Upper lobe of right lung (tissue), 1 donor: Measurements from ENCODE around the gene WDR88. TPM values are rescaled to one million over a fixed set of nuclear protein-coding genes. Genes with fewer than 3 reads are reported as not detected.

ENCODE experiments used
- ATAC-seq: fragments of 200-7000 bp; cut with Tn5 transposase; one replicate; pipeline ENCODE4 v1.9.1; 2020; ENCODE audit warnings: mild to moderate bottlenecking, moderate library complexity
- DNase-seq: peaks from one replicate; pipeline ENCODE4 v3.0.0-alpha.2; 2020
- H3K27ac ChIP-seq: fragments of 200-600 bp; one replicate; pipeline ENCODE4 v1.8.0; 2022
- H3K27me3 ChIP-seq: fragments of 200-600 bp; one replicate; pipeline ENCODE4 v1.8.0; 2022; ENCODE audit warnings: mild to moderate bottlenecking
- H3K36me3 ChIP-seq: fragments of 200-600 bp; one replicate; pipeline ENCODE4 v1.8.0; 2022
- H3K4me1 ChIP-seq: fragments of 200-600 bp; one replicate; pipeline ENCODE4 v1.8.0; 2022
- H3K4me3 ChIP-seq: fragments of 200-600 bp; one replicate; pipeline ENCODE4 v1.8.0; 2022; ENCODE audit warnings: mild to moderate bottlenecking
- H3K9me3 ChIP-seq: fragments of 200-600 bp; one replicate; pipeline ENCODE4 v1.8.0; 2022
- intact Hi-C: fragments of 100-400 bp; cut with DNase I; formaldehyde crosslinking; loops from one replicate; pipeline ENCODE4 v1.11.0; 2022
- total RNA-seq: library from RNA; stranded (reverse); fragmentation: NEBNext Ultra II Directional; extraction: Animal tissue kit (Norgen Biotek cat#: 25700); gene quantifications from one replicate; pipeline ENCODE4 v1.2.1, GENCODE V29; 2021
- TF ChIP-seq, protein P1 (sequence below): fragments of 200-600 bp; IDR thresholded peaks from one replicate; pipeline ENCODE4 v1.8.0; 2022; ENCODE audit warnings: antibody characterized with exemption
- donor health status: DM: no; HTN: yes; CAD: no; lungs with severe emphysema.

Gene WDR88
- total RNA-seq, 1 donor from 2014 or later = not detected

DNA sequence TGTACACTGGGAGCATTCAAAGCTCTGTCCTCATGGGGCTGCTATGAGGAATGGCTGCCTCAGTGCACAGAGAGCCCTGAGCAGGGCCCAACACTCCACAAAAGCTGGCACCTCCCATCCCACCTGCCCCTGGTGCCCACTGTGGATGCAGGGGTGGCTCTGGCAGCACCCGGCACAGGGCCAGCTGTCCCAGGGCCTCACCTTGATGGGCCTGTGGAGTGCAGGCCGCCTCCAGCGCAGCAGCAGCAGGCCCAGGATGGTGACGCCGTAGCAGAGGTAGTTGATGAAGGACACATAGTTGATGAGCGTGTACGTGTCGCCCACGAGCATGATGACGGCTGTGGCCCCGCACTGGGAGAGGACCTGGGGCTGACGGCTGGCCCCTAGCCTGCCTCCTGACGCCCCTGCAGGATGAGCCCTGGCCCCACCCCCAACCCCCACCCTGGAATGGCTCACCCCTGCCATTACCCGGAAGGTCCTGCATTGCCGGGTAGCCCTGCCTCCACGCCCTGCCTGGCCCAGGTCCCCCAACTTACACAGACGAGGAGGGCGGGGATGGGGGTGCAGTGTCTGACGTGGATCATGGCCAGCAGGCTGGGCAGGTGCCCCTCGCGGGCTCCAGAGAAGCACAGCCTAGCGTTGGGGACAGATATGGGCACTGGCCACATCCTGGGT is 78.5 kb downstream of the WDR88 start:
- H3K9me3 ChIP-seq = no peaks in the 10 kb centered on the region
- no peak for DNase-seq
- H3K4me3 ChIP-seq = no peak overlapping the region
- intact Hi-C loops = no loop called here
- no peaks in the 10 kb centered on the region for H3K4me1 ChIP-seq
- TF ChIP-seq, protein P1, sequence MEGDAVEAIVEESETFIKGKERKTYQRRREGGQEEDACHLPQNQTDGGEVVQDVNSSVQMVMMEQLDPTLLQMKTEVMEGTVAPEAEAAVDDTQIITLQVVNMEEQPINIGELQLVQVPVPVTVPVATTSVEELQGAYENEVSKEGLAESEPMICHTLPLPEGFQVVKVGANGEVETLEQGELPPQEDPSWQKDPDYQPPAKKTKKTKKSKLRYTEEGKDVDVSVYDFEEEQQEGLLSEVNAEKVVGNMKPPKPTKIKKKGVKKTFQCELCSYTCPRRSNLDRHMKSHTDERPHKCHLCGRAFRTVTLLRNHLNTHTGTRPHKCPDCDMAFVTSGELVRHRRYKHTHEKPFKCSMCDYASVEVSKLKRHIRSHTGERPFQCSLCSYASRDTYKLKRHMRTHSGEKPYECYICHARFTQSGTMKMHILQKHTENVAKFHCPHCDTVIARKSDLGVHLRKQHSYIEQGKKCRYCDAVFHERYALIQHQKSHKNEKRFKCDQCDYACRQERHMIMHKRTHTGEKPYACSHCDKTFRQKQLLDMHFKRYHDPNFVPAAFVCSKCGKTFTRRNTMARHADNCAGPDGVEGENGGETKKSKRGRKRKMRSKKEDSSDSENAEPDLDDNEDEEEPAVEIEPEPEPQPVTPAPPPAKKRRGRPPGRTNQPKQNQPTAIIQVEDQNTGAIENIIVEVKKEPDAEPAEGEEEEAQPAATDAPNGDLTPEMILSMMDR = no peak
- no peak overlapping the region for H3K27ac ChIP-seq
- ATAC-seq = no peak
- no peaks in the 10 kb centered on the region for H3K36me3 ChIP-seq
- no peaks in the 10 kb centered on the region for H3K27me3 ChIP-seq

DNA sequence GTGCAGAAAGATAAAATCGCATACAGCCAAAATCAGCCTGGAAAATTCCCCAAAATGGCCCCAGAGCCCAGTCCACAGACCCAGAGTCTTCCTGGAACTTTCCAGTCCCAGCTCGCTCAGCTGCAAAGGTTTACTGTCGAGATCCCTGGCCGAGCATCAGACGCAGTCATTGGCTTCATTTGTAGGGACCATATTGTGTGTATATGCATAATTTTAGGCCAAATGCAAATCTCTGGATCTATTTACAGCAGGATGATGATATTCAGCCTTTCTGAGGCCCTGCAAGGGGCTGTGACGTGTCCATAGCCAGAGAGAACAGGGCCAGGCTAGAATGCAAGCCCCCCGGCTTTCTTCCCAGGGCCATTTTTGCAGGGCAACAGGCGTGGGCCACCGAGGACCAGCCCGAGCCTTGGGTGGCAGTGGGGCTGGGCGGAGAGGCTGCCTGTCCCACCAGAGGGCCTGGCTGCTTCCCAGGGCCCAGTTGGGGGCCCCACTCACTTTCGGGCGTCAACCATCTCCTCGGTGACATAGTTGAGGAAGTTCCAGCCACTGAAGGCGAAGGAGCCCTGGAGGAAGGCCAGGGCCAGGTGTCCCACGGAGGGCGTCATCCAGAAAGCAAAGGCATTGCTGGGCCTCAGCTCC is 80.0 kb downstream of the WDR88 start:
- intact Hi-C loops = no loop called here
- Histone ChIP-seq H3K27me3 (no peaks in the 10 kb centered on the region), H3K27ac (no peak overlapping the region), H3K4me1 (no peaks in the 10 kb centered on the region), H3K36me3 (no peaks in the 10 kb centered on the region), H3K9me3 (no peaks in the 10 kb centered on the region), H3K4me3 (no peak overlapping the region)
- TF ChIP-seq, protein P1 = no peak
- DNase-seq = no peak
- ATAC-seq = no peak

DNA sequence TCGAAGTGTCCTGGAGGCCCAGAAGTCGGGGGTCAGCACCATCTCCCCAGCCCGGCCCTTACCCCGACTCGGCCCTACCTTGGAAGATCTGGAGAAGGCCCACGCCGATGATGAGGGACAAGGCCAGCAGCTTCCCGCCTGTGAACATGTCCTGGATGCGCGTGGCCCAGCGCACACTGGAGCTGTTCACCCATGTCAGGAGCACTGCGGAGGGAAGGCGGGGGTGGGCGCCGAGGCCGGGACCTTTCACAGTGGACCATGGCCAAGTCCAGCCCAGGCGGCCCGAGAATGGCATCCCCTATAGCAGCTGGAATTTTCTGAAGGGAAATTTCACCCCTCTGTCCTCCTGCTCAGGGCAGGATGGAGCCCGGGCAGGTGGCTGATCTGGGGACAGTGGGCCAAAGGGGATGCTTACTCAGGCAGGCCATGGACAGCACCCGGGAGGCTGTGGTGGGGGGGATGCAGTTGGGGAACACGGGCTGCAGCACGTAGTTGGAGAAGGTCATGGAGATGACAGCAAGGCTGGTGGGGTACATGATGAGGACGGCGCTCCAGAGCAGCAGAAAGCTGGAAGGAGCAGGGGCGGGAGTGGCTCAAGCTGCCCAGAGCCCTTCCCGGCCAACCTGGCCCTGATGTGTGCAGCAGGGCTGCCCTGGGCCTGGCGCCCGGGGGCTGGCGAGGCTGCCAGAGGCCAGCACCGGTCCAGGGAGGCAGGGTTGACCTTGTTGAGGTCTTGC is 80.7 kb downstream of the WDR88 start:
- TF ChIP-seq, protein P1 = no peak
- ATAC-seq = no peak
- Histone ChIP-seq H3K4me3 (no peak overlapping the region), H3K9me3 (no peaks in the 10 kb centered on the region), H3K27me3 (no peaks in the 10 kb centered on the region), H3K36me3 (no peaks in the 10 kb centered on the region), H3K27ac (no peak overlapping the region), H3K4me1 (no peaks in the 10 kb centered on the region)
- intact Hi-C loops = no loop called here
- DNase-seq = no peak

DNA sequence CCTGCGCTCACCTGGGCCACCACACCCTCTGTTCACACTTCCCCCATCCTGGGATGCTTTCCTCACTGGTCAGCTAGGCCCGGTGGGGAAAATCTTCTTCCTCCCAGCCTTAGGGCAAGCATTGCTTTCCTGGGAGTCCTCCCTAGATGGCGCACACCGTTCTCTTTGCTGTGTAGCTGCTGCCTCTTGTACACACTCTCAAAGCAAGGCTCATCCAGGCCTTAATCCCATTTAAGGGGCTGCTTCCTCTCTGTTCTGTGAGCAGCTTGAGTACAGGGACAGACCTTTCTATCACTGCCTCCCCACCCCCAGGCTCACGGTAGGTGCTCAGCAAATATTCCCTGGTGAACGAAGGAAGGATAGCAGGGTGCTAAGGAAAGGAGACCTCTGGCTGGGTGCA is 82.7 kb downstream of the WDR88 start:
- no peak for DNase-seq
- H3K36me3 ChIP-seq = no peaks in the 10 kb centered on the region
- TF ChIP-seq, protein P1 = no peak
- no peaks in the 10 kb centered on the region for H3K4me1 ChIP-seq
- H3K4me3 ChIP-seq = no peak overlapping the region
- peak; percentile 8 for ATAC-seq
- no peaks in the 10 kb centered on the region for H3K27me3 ChIP-seq
- intact Hi-C loops = no loop called here
- H3K9me3 ChIP-seq = no peaks in the 10 kb centered on the region
- H3K27ac ChIP-seq = no peak overlapping the region

DNA sequence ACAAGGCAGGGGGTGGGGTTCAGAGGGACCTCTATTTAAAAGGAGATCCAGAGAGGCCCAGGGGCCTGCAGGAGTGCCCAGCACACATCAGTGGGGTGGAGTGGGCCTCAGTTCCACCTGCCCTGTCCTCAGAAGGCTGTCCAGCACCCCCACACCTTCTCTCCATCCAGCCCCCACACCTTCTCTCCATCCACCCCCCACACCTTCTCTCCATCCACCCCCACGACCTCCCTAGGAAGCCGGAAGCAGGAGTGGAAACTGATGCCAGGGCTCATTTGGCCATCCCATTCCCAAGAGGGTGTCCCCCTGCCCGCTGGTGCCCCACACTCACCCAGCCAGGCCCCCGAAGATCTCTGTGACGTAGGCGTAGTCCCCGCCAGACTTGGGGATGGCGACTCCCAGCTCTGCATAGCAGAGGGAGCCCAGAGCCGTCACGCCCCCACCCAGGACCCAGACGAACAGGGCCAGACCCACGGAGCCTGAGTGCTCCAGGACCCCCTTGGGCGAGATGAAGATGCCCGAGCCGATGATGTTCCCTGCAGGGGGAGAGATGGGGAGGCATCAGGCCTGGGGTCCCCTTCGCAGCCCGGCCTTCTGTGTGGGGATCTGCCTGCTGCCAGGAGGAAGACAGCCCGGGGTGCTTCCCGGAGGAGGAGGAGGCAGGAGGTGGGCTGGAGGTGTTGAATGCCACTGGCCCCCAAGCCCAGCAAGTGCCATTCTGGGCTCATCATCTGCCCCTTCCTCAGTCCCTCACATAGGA is 83.7 kb downstream of the WDR88 start:
- H3K4me3 ChIP-seq = no peak overlapping the region
- peaks cover under 1% of the 10 kb centered on the region for H3K27me3 ChIP-seq
- no peaks in the 10 kb centered on the region for H3K4me1 ChIP-seq
- intact Hi-C loops = no loop called here
- no peaks in the 10 kb centered on the region for H3K36me3 ChIP-seq
- DNase-seq (no peak), ATAC-seq (no peak)
- TF ChIP-seq, protein P1 = no peak
- no peaks in the 10 kb centered on the region for H3K9me3 ChIP-seq
- H3K27ac ChIP-seq = no peak overlapping the region
